B cell (primary cell): Measurements from ENCODE around the gene CAB39L. TPM values are rescaled to one million over a fixed set of nuclear protein-coding genes. Genes with fewer than 3 reads are reported as not detected.

Source experiments
- ATAC-seq: fragments of 200-7000 bp; cut with Tn5 transposase; one replicate; pipeline ENCODE4 v1.10.0; 2021; ENCODE audit warnings: low read depth, mild to moderate bottlenecking, moderate number of reproducible peaks, moderate library complexity
- CTCF ChIA-PET: fragments of 350-600 bp; sonication (Branson Sonifier 250); formaldehyde crosslinking; loops from one replicate; lab custom pipeline; 2021; ENCODE audit warnings: antibody characterized with exemption, inconsistent platforms; lab: Charles Lee
- POLR2A ChIA-PET: fragments of 350-600 bp; sonication (Branson Sonifier 250); formaldehyde crosslinking; loops from one replicate; lab custom pipeline; 2021; ENCODE audit warnings: antibody characterized with exemption; lab: Charles Lee
- DNase-seq: peaks from one replicate; pipeline ENCODE4 v3.0.0; 2013
- H2AFZ ChIP-seq: 2 replicates; pipeline ENCODE4 v1.6.1; 2012; ENCODE audit warnings: mild to moderate bottlenecking, low read depth, low read length; ENCODE audit not compliant: insufficient read depth, poor library complexity, severe bottlenecking
- H3K27ac ChIP-seq, 2 donors: 1 replicate in 1 of 2; 2 replicates in 1 of 2; pipeline ENCODE4 v1.5.1; 2012 to 2013; ENCODE audit warnings: low read length in 2 of 2, mild to moderate bottlenecking in 2 of 2, moderate library complexity in 1 of 2
- H3K27me3 ChIP-seq, 4 experiments: fragments of 200-600 bp in 1 of 4; sonication (generic) in 1 of 4; replicated peaks in 1 of 4; 1 replicate in 2 of 4; 2 replicates in 2 of 4; pipeline versions ENCODE4 v1.6.1 to v1.7.0; 2013 to 2016; ENCODE audit warnings: low read length in 3 of 4, mild to moderate bottlenecking in 2 of 4, mixed read lengths in 1 of 4, moderate library complexity in 1 of 4; ENCODE audit not compliant: insufficient read depth in 4 of 4, control insufficient read depth in 3 of 4; ENCODE audit errors: control extremely low read depth in 1 of 4
- H3K36me3 ChIP-seq, 2 experiments: replicated peaks in 1 of 2; 1 replicate in 1 of 2; 2 replicates in 1 of 2; pipeline versions ENCODE4 v1.6.1 to v1.7.1; 2013; ENCODE audit warnings: low read length in 1 of 2; ENCODE audit not compliant: insufficient read depth in 2 of 2, control insufficient read depth in 1 of 2; ENCODE audit errors: control extremely low read depth in 1 of 2, extremely low read depth in 1 of 2
- H3K4me1 ChIP-seq, 2 donors: fragments of 200-600 bp in 1 of 2; sonication (generic) in 1 of 2; 1 replicate in 1 of 2; 2 replicates in 1 of 2; pipeline versions ENCODE4 v1.5.1 to v1.6.1; 2013 to 2017; ENCODE audit warnings: low read length in 2 of 2; ENCODE audit not compliant: control insufficient read depth in 2 of 2, insufficient read depth in 2 of 2
- H3K4me2 ChIP-seq: replicated peaks from 2 replicates; pipeline ENCODE3; 2012; ENCODE audit warnings: mild to moderate bottlenecking, low read depth, low read length; ENCODE audit not compliant: poor library complexity, severe bottlenecking
- H3K4me3 ChIP-seq, 5 experiments: fragments of 200-600 bp in 1 of 5; sonication (generic) in 1 of 5; 1 replicate in 3 of 5; 2 replicates in 2 of 5; pipeline versions ENCODE4 v1.5.1 to v1.7.0; 2011 to 2016; ENCODE audit warnings: low read length in 4 of 5, mild to moderate bottlenecking in 4 of 5, low read depth in 2 of 5, control low read depth in 1 of 5, moderate library complexity in 1 of 5; ENCODE audit not compliant: insufficient read depth in 1 of 5; ENCODE audit errors: control extremely low read depth in 1 of 5, extremely low read depth in 1 of 5
- H3K79me2 ChIP-seq: fragments of 200-600 bp; sonication (generic); one replicate; pipeline ENCODE4 v1.6.0; 2016; ENCODE audit warnings: low read length; ENCODE audit not compliant: control insufficient read depth, insufficient read depth
- H3K9ac ChIP-seq: fragments of 200-600 bp; sonication (generic); 2 replicates; pipeline ENCODE4 v1.6.1; 2017; ENCODE audit warnings: mild to moderate bottlenecking, low read length, moderate library complexity
- H3K9me3 ChIP-seq, 3 donors: one replicate each; pipeline versions ENCODE4 v1.6.1 to v1.7.1; 2013; ENCODE audit warnings: low read length in 2 of 3; ENCODE audit not compliant: control insufficient read depth in 2 of 3, insufficient read depth in 1 of 3; ENCODE audit errors: control extremely low read depth in 1 of 3
- H4K20me1 ChIP-seq: 2 replicates; pipeline ENCODE4 v1.6.0; 2012; ENCODE audit warnings: mild to moderate bottlenecking, low read length; ENCODE audit not compliant: insufficient read depth, control insufficient read depth, poor library complexity, severe bottlenecking
- H3K27ac Mint-ChIP-seq: one replicate; pipeline ENCODE4 v1.8.0; 2021; ENCODE audit warnings: mixed read lengths
- H3K27me3 Mint-ChIP-seq: one replicate; pipeline ENCODE4 v1.8.0; 2021; ENCODE audit warnings: mixed read lengths
- H3K4me1 Mint-ChIP-seq: one replicate; pipeline ENCODE4 v1.8.0; 2021; ENCODE audit warnings: mixed read lengths
- H3K4me3 Mint-ChIP-seq: one replicate; pipeline ENCODE4 v1.8.0; 2021; ENCODE audit warnings: mixed read lengths
- H3K9me3 Mint-ChIP-seq: one replicate; pipeline ENCODE4 v1.8.0; 2022; ENCODE audit warnings: mixed read lengths; ENCODE audit not compliant: insufficient read depth
- EZH2 ChIP-seq: IDR thresholded peaks from 2 replicates; pipeline ENCODE4 v1.6.1; 2012; ENCODE audit warnings: borderline replicate concordance, low read depth, mild to moderate bottlenecking, moderate library complexity, low read length; ENCODE audit not compliant: insufficient read depth, poor library complexity, severe bottlenecking
- WGBS: methylation state at CpG from one replicate; pipeline ENCODE4 v1.1.5; 2013; ENCODE audit warnings: missing lambda C conversion rate; ENCODE audit not compliant: insufficient coverage; 5-methylcytosine and 5-hydroxymethylcytosine counted together
- intact Hi-C: fragments of 100-400 bp; cut with micrococcal nuclease; formaldehyde crosslinking; loops from one replicate; pipeline ENCODE4 v1.10.0; 2022
- polyA plus RNA-seq: library from polyadenylated mRNA; depleted of rRNA; stranded (reverse); fragments of >200 nt; gene quantifications from 2 replicates; pipeline ENCODE4 v1.2.3, GENCODE V29; 2012
- total RNA-seq, 2 donors: library from RNA; stranded (reverse); fragments of 120-200 nt in 1 of 2; gene quantifications; 1 replicate in 1 of 2; 2 replicates in 1 of 2; pipeline versions ENCODE4 v1.2.3 to v1.2.4, GENCODE V29; 2013 to 2022
- TF ChIP-seq, protein P1 (sequence below): fragments of 200-600 bp; IDR thresholded peaks from one replicate; pipeline ENCODE4 v1.8.0; 2022; ENCODE audit warnings: antibody characterized with exemption, mild to moderate bottlenecking

The CAB39L gene
- total and polyA plus RNA-seq, 2 donors (not counting 1 experiment from before 2014, with no cell fraction given): 1.5 to 9.6 TPM

DNA sequence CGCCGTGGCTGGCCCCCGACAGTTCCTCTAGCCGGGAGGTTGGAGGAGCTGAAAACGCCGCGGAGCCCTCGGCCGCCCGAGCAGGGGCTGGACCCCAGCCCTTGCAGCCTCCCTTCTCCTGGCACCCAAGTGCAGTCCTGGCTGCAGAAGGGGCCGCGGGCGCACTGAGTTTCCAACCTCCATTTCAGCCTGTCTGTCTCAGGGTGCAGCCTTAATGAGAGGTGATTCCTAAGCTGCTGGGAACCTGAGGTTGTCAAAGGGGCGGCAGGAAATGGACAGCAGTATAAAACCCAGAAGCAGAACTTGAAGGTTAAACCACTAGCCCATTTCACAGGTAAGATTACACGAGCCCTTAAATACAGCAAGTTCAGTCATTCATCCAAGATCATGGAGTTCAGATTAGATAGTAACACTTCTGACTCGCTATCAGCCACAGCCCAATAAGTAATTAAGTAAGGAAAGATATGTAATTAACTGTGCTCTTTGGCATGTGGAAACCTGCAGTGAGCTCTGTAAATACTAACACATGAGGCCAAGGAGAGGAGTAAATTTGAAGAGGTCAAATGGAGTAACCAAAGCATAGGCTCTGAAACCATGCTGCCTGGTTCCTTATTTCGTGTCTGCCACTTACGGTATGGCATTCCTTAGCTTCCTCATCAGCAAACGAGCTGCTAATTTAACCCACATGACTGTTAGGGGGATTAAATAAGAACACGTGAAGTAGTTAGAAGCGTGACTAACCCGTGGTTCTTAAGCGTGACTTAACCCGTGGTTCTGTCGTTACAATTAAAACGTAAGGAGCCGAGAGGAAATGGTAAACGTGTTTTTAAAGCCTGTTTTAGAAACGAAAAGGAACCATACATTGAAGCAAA, 896 bp upstream of the CAB39L start:
- Mint-ChIP-seq H3K9me3 (no peaks in the 10 kb centered on the region), H3K4me1 (peaks cover 69% of the 10 kb centered on the region), H3K4me3 (peak overlapping the region; percentile 96), H3K27ac (peak overlapping the region; percentile 99), H3K27me3 (no peaks in the 10 kb centered on the region)
- WGBS: under 1% methylated on average over 19 of the region's 29 CpGs
- Histone ChIP-seq H2AFZ (peak overlapping the region; percentile 56), H3K9ac (peak overlapping the region; percentile 96), H3K9me3 (no peaks in the 10 kb centered on the region), H3K4me2 (peak overlapping the region; percentile 94), H4K20me1 (no peaks in the 10 kb centered on the region), H3K79me2 (peaks cover 41% of the 10 kb centered on the region), H3K4me3 (peak overlapping the region; percentile 63 to 98 (median 81)), H3K27me3 (no peaks in the 10 kb centered on the region), H3K27ac (peak overlapping the region; percentile 97), H3K4me1 (peaks cover 27 to 45% of the 10 kb centered on the region in 2 donors), H3K36me3 (peaks cover 0 to 4% of the 10 kb centered on the region in 2 experiments)
- POLR2A ChIA-PET: interaction anchor here (1.0 to 4.4 kb wide), 7 partner anchors 11 to 348 kb away, joined by 3 to 42 read pairs (median 4); partner anchors contain the start of genes KPNA3, PHF11 and RCBTB1
- peak; percentile 93 for DNase-seq
- intact Hi-C loops: loop anchor here (1.0 to 5.0 kb wide), 11 partner anchors 51 to 1407 kb away; partner anchors contain the start of genes CDADC1, EBPL, FNDC3A and NUDT15
- CTCF ChIA-PET: interaction anchor here (1.2 to 2.6 kb wide), 6 partner anchors 16 to 491 kb away, joined by 3 to 14 read pairs (median 4); partner anchors contain the start of genes KPNA3 and SPRYD7
- peak; percentile 2 for ATAC-seq
- TF ChIP-seq EZH2: no peak
- TF ChIP-seq, protein P1, sequence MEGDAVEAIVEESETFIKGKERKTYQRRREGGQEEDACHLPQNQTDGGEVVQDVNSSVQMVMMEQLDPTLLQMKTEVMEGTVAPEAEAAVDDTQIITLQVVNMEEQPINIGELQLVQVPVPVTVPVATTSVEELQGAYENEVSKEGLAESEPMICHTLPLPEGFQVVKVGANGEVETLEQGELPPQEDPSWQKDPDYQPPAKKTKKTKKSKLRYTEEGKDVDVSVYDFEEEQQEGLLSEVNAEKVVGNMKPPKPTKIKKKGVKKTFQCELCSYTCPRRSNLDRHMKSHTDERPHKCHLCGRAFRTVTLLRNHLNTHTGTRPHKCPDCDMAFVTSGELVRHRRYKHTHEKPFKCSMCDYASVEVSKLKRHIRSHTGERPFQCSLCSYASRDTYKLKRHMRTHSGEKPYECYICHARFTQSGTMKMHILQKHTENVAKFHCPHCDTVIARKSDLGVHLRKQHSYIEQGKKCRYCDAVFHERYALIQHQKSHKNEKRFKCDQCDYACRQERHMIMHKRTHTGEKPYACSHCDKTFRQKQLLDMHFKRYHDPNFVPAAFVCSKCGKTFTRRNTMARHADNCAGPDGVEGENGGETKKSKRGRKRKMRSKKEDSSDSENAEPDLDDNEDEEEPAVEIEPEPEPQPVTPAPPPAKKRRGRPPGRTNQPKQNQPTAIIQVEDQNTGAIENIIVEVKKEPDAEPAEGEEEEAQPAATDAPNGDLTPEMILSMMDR: no peak
